Measurements from ENCODE around the gene FILIP1L.
"Not testable (repeated sequence)": the region's sequence is repeated elsewhere in the genome, so short reads cannot be mapped to it uniquely, and the experiment has no call there.

FILIP1L gene

DNA sequence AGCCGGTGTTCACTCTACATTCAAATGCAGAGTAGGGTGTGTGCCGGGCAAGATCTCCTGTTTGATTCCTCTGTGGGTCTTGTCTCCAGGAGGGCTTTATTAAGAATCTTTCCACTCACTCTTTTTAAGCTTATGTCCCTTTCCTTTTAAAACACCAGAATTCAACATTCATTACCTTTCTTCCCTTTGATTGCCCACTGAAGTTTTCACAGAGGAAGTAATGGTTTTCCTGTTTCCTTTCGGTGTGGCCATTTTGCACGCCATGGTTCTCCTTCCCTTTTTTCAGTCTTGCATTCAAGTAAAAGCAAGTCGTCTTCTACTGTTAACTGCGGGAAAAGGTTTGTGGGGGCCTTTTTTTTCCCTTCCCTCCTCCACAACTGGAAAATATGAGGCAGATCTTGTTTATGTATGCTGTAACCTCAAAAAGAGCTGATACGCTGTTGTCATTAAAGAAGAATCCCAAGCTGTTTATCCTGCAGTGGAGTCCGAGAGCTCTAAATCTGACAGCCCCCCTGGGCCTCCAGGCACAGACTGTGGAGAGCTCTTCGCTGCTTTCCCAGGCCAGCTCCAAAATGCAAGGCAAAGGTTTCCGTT, 40.5 kb downstream of the FILIP1L start:
- DNase-seq (ENCODE audit: low spot score): peak; percentile 29

DNA sequence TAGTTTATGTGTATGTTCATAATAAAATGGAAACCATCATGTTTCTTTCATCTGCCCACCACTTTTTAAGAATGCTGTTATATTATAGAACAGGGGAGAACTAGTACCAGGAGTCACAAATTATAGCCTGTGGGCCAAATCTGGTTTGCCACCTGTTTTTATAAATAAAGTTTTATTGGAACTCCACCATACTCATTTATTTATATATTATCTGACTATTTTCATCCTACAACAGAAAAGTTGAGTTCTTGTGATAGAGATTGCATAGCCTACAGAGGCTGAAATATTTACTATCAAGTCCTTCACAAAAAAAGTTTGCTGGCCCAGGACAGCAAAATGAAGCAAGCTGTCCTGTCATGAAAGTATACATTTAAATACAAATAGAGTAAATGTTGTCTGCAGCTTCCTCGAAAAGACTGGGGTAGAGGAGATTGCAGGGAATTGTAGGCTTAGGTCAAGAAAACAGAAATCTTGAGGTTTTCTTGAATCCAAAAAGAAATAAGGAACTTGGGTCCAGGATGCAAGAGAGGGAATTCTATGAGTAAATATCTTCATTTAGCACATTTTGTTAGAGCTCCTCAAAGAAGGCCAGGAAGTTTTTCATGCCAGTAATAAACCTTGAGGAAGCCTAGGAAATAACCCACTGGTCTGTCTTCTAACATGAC, 41.1 kb downstream of the FILIP1L start:
- no peak for DNase-seq (ENCODE audit: low spot score)

- no peak for DNase-seq (ENCODE audit: low spot score)
Observed at GRCh38 chr3:100072326-100073048, 41.8 kb downstream of the FILIP1L start.

DNA sequence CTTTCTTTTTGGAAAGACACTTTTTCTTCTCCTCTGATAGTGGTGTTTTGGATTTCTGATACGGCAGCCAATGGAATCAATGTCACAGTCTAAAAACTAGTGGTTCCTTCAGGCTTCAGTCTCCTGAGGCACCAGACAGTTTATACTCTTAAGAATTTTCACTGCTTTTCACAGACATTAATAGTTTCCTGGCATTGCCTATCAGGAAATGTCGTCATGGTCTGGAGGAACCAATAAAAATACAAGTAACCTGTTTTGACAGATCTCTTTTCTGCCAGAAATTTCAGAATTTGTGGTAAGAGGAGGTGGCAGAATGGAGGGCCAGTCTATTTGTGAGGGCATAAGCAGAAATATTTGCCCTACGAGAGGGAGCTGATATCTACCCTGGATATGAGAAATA, 44.8 kb downstream of the FILIP1L start:
- DNase-seq (ENCODE audit: low spot score): no peak

DNA sequence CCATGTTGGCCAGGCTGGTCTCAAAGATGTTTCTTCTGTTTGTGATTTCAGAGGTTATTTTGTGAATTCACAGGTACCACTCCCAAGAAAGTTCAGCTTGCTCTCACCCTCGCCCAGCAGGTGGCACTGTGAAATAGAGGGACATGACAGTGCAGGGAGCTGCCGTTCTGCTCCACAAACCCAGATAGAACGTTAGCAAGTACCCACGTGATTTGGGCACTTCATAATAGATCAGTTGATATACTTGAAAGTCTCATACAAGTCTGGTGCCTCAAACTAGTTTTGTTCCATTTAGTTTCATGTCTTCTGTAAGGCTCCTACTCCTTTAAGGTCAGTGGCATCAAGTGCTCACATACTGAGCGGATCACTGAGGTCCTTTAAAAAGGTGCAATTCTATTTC, 45.5 kb downstream of the FILIP1L start:
- DNase-seq (ENCODE audit: low spot score): peak; percentile 78

GRCh38 chr3:100067589-100067988, 46.7 kb downstream of the FILIP1L start:
- no peak for DNase-seq (ENCODE audit: low spot score)

DNA sequence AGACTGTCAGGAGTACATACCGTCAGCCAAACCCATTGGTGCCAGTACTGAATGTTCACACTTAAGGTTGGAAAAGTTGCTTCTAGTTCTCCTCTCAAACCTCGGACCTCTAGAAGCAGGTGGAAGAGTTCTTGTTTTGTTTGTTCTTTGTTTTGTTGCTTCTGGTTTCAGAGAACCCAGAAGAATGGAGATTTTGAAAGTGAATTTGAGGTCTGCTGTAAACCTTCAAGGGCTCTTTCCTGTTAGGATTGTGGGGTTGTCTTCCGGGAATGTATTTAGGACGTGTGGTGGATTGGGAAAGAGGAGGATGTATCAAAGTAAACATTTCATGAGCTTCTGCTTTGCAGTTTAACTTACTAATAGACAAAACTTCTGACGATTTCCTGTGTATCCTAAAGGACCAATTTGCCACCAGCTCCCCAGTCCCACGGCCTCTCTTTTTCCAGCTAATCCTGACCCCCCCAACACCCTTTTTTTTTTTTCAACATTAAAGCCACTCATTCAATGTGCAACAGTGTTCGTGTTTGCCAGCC, 50.3 kb downstream of the FILIP1L start:
- DNase-seq (ENCODE audit: low spot score): no peak

- no peak for DNase-seq (ENCODE audit: low spot score)
Observed at GRCh38 chr3:100062665-100063064, 51.6 kb downstream of the FILIP1L start.

DNA sequence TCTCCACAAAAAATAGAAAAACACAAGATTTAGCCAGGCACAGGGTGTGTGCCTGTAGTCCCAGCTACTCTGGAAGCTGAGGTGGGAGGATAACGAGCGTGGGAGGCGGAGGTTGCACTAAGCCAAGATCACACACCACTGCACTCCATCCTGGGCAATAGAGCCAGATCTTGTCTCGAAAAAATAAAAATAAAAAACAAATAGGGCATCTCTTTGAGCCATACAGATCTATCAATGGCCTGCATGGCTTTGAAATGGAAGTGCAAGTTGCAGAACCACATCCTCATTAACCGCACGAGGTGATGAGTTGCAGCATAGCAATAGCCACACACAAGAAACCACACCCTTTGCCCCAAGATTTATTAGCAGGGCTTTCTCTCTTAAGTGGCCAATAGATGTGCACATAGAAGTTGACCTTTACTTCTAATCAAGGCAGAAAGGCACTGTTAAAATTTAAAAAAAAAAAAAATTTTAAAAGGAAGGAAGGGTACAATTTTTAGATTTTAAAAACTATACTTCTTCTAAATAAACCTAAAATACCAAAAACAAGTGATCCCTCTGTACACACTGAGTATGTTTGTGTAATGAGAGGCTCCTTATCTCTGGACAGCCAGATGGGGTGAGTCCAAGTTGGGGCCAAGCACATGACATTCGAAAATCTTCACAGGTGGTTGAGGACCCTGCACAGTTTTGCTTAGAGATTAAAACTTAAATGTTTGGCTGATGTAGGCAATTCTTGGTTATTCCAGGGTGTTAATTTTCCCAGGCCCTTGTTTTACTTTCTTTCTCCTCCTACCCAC, 53.4 kb downstream of the FILIP1L start:
- DNase-seq (ENCODE audit: low spot score): no peak

- DNase-seq (ENCODE audit: low spot score): no peak
Observed at GRCh38 chr3:100059472-100059871, 54.8 kb downstream of the FILIP1L start.

- DNase-seq (ENCODE audit: low spot score): no peak
Observed at GRCh38 chr3:100057716-100058575, 56.4 kb downstream of the FILIP1L start.

DNA sequence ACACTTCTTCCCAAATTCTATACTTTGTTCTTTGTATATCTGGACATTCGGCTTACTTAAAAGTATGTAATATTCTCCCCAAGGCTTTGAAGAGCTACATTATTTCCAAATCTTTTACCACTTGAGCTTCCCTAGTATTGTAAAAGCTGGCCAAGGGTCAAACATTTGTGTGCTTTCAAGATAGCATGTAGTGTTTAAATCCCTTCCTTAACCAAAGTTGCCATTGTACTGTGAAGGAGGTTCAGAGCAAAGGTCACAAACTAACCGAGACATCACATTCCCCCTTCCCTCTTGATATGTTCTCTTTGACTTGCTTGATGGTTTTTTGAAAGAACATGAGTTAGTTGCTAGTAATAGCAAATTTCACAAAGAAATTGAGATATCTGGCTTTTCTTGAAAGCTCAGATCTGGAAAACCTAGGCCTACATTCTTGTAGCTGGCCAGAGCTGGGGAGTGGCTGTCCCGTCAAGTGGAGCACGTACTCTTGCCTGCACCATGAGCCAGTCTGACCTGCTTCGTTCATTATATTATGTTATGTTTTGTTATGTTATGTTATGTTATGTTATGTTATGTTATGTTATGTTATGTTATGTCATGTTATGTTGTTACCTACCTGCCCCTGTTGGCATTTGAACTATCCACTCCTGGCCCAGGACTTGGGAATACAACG, 60.2 kb downstream of the FILIP1L start:
- no peak for DNase-seq (ENCODE audit: low spot score)

- DNase-seq (ENCODE audit: low spot score): not testable (repeated sequence)
Observed at GRCh38 chr3:100051513-100051912, 62.8 kb downstream of the FILIP1L start.

- DNase-seq (ENCODE audit: low spot score): no peak
Observed at GRCh38 chr3:100048248-100048647, 66.1 kb downstream of the FILIP1L start.

GRCh38 chr3:100047455-100048141, 66.7 kb downstream of the FILIP1L start:
- DNase-seq (ENCODE audit: low spot score): no peak

GRCh38 chr3:100046986-100047385, 67.3 kb downstream of the FILIP1L start:
- no peak for DNase-seq (ENCODE audit: low spot score)

DNA sequence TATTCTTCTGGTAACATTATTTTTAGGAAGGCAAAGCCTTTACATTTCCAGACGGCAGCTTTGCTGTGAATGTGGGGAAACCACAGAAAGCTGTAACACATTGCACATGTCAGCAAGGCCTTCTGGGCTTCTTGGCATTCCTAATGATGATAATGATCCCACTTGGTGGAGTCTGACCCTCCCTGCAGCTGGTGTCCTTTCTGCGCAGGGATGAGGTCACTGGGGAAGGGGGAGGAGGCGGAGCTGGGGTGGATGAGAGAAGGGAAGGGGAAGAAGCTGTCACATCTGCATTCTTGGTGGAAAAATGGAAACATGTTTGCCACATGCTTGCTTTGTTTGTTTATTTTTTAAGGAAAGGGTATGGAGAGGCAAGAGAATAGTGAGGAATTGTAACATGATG, 68.6 kb downstream of the FILIP1L start:
- DNase-seq (ENCODE audit: low spot score): peak; percentile 16

- DNase-seq (ENCODE audit: low spot score): no peak
Observed at GRCh38 chr3:100044369-100044768, 69.9 kb downstream of the FILIP1L start.

- no peak for DNase-seq (ENCODE audit: low spot score)
Observed at GRCh38 chr3:100043271-100043670, 71.0 kb downstream of the FILIP1L start.

Data from iPS-NIHi11 (cell line).